ENCODE results near the gene ANO7. TPM values are rescaled to one million over a fixed set of nuclear protein-coding genes. Genes with fewer than 3 reads are reported as not detected.

ANO7 gene
- 0.65 and 2.6 TPM in 2 replicates for total RNA-seq

GRCh38 chr2:241188361-241189092 is at the start of gene ANO7:
TSS of gene ANO7 (plus strand) at chr2:241188677. CDS start at chr2:241190064, 1,387 bp downstream.
- DNase-seq (ENCODE audit: low read depth in 2 of 2), result no peak

- DNase-seq (ENCODE audit: low read depth in 2 of 2), result no peak
Observed at GRCh38 chr2:241139531-241140444, 48.7 kb upstream of the ANO7 start.

GRCh38 chr2:241140445-241140840 is 48.0 kb upstream of the ANO7 start:
- DNase-seq (ENCODE audit: low read depth in 2 of 2), result no peak

GRCh38 chr2:241141214-241141770 is 47.2 kb upstream of the ANO7 start:
- no peak for DNase-seq (ENCODE audit: low read depth in 2 of 2)

GRCh38 chr2:241142063-241142462 is 46.4 kb upstream of the ANO7 start:
- no peak for DNase-seq (ENCODE audit: low read depth in 2 of 2)

- DNase-seq (ENCODE audit: low read depth in 2 of 2), result no peak
Observed at GRCh38 chr2:241142593-241142992, 45.9 kb upstream of the ANO7 start.

GRCh38 chr2:241146286-241146685 is 42.2 kb upstream of the ANO7 start:
- DNase-seq (ENCODE audit: low read depth in 2 of 2), result no peak

GRCh38 chr2:241147336-241147735 is 41.1 kb upstream of the ANO7 start:
- DNase-seq (ENCODE audit: low read depth in 2 of 2), result no peak

GRCh38 chr2:241148239-241148638 is 40.2 kb upstream of the ANO7 start:
- no peak for DNase-seq (ENCODE audit: low read depth in 2 of 2)

GRCh38 chr2:241148891-241149674 is 39.4 kb upstream of the ANO7 start, which contains the start of gene PASK:
TSS of gene PASK (minus strand) at chr2:241149472. CDS start at chr2:241143032, 6,440 bp downstream.
- peak; percentile 94 to 95 for DNase-seq (ENCODE audit: low read depth in 2 of 2)

GRCh38 chr2:241149675-241149924 is 38.9 kb upstream of the ANO7 start:
- DNase-seq (ENCODE audit: low read depth in 2 of 2), result no peak

- peak; percentile 95 to 96 for DNase-seq (ENCODE audit: low read depth in 2 of 2)
Observed at GRCh38 chr2:241149925-241150659, 38.4 kb upstream of the ANO7 start, which contains the start of gene PPP1R7. TSS of gene PPP1R7 (plus strand) at chr2:241150467. CDS start at chr2:241150496, 29 bp downstream.

- DNase-seq (ENCODE audit: low read depth in 2 of 2), result no peak
Observed at GRCh38 chr2:241150660-241151530, 37.6 kb upstream of the ANO7 start.

GRCh38 chr2:241151934-241152660 is 36.4 kb upstream of the ANO7 start:
- DNase-seq (ENCODE audit: low read depth in 2 of 2), result no peak

- DNase-seq (ENCODE audit: low read depth in 2 of 2), result no peak
Observed at GRCh38 chr2:241153616-241154015, 34.9 kb upstream of the ANO7 start.

- no peak for DNase-seq (ENCODE audit: low read depth in 2 of 2)
Observed at GRCh38 chr2:241154915-241155314, 33.6 kb upstream of the ANO7 start.

GRCh38 chr2:241155936-241156335 is 32.5 kb upstream of the ANO7 start:
- no peak for DNase-seq (ENCODE audit: low read depth in 2 of 2)

- no peak for DNase-seq (ENCODE audit: low read depth in 2 of 2)
Observed at GRCh38 chr2:241156971-241157441, 31.5 kb upstream of the ANO7 start.

Measured in lung microvascular endothelial cell (primary cell).